ENCODE results near the gene APBB2. TPM values are rescaled to one million over a fixed set of nuclear protein-coding genes. Genes with fewer than 3 reads are reported as not detected.

APBB2 gene
- total and polyA plus RNA-seq, 12 donors: 5.2 to 35.4 (median 26.3) TPM

GRCh38 chr4:40874331-40874730, 340.0 kb downstream of the APBB2 start:
- no peaks in the 10 kb centered on the region for H3K27me3 ChIP-seq
- H3K36me3 ChIP-seq: peaks cover 0 to 63% (median 0%) of the 10 kb centered on the region in 9 donors
- no peak for ATAC-seq
- no peak overlapping the region for H3K4me3 ChIP-seq
- H3K4me1 ChIP-seq: peaks cover 0 to 9% (median 0%) of the 10 kb centered on the region in 9 donors
- DNase-seq: no peak
- no peak for TF ChIP-seq CTCF (IDR thresholded peaks at IDR 0.05)
- H3K27ac ChIP-seq: no peak overlapping the region
- intact Hi-C loops (cut with DNase I): no loop called here
- 84 to 88% methylated on average over 7 of the region's 7 CpGs for WGBS, 2 donors
- no peaks in the 10 kb centered on the region for H3K9me3 ChIP-seq

- no peak for TF ChIP-seq CTCF (IDR thresholded peaks at IDR 0.05)
- no peak for ATAC-seq
- no peak for DNase-seq
- Histone ChIP-seq H3K4me1 (peaks cover 0 to 9% (median 0%) of the 10 kb centered on the region in 9 donors), H3K4me3 (no peak overlapping the region), H3K9me3 (no peaks in the 10 kb centered on the region), H3K27me3 (no peaks in the 10 kb centered on the region), H3K27ac (no peak overlapping the region), H3K36me3 (peaks cover 0 to 54% (median 0%) of the 10 kb centered on the region in 9 donors)
- intact Hi-C loops (cut with DNase I): no loop called here
- 95 to 97% methylated on average over 7 of the region's 7 CpGs for WGBS, 2 donors
Observed at GRCh38 chr4:40871695-40872250, 342.6 kb downstream of the APBB2 start.

GRCh38 chr4:40870150-40870549, 344.2 kb downstream of the APBB2 start:
- Histone ChIP-seq H3K27me3 (no peaks in the 10 kb centered on the region), H3K9me3 (no peaks in the 10 kb centered on the region), H3K36me3 (peaks cover 0 to 58% (median 0%) of the 10 kb centered on the region in 9 donors), H3K27ac (no peak overlapping the region), H3K4me1 (peaks cover 0 to 8% (median 0%) of the 10 kb centered on the region in 9 donors), H3K4me3 (no peak overlapping the region)
- TF ChIP-seq CTCF (IDR thresholded peaks at IDR 0.05): no peak
- WGBS, 2 donors: 78 to 86% methylated on average over 4 of the region's 4 CpGs
- intact Hi-C loops (cut with DNase I): no loop called here
- ATAC-seq (no peak), DNase-seq (no peak)

GRCh38 chr4:40865696-40866095, 348.6 kb downstream of the APBB2 start:
- DNase-seq (no peak), ATAC-seq (no peak)
- H3K36me3 ChIP-seq: peaks cover 0 to 38% (median 0%) of the 10 kb centered on the region in 9 donors
- WGBS, 2 donors: 72% methylated on average over 8 of the region's 8 CpGs
- intact Hi-C loops (cut with DNase I): no loop called here
- no peak overlapping the region for H3K27ac ChIP-seq
- TF ChIP-seq CTCF (IDR thresholded peaks at IDR 0.05): no peak
- H3K4me1 ChIP-seq: no peaks in the 10 kb centered on the region
- no peaks in the 10 kb centered on the region for H3K27me3 ChIP-seq
- no peak overlapping the region for H3K4me3 ChIP-seq
- H3K9me3 ChIP-seq: no peaks in the 10 kb centered on the region

All from heart right ventricle (tissue), 16 donors.